B cell (primary cell): ENCODE results near the gene CDC42EP4.

Source experiments
- CTCF ChIP-seq: fragments of 200-600 bp; IDR thresholded peaks from one replicate; pipeline ENCODE4 v1.8.0; 2022; ENCODE audit warnings: antibody characterized with exemption, mild to moderate bottlenecking
- EZH2 ChIP-seq: IDR thresholded peaks from 2 replicates; pipeline ENCODE4 v1.6.1; 2012; ENCODE audit warnings: borderline replicate concordance, low read depth, mild to moderate bottlenecking, moderate library complexity, low read length; ENCODE audit not compliant: insufficient read depth, poor library complexity, severe bottlenecking

- TF ChIP-seq CTCF (no peak), EZH2 (no peak)
Measured at GRCh38 chr17:73302189-73302588, 9.6 kb downstream of the CDC42EP4 start.
